H9 (cell line): ENCODE data around the gene ANO3. TPM values are rescaled to one million over a fixed set of nuclear protein-coding genes. Genes with fewer than 3 reads are reported as not detected.

Experiments
- DNase-seq: peaks from one replicate; pipeline ENCODE4 v3.0.0-alpha.2; 2017
- H2AFZ ChIP-seq: one replicate; pipeline ENCODE4 v1.6.1; 2013; ENCODE audit warnings: mild to moderate bottlenecking, low read length, control low read depth, moderate library complexity
- H2AK5ac ChIP-seq: 2 replicates; pipeline ENCODE4 v1.6.1; 2013; ENCODE audit warnings: low read length, control low read depth, mixed read lengths; ENCODE audit not compliant: insufficient read length
- H2BK120ac ChIP-seq: one replicate; pipeline ENCODE4 v1.6.1; 2013; ENCODE audit warnings: low read depth, mild to moderate bottlenecking, low read length, control low read depth, inconsistent platforms; ENCODE audit not compliant: poor library complexity, severe bottlenecking
- H2BK12ac ChIP-seq: 2 replicates; pipeline ENCODE4 v1.6.1; 2013; ENCODE audit warnings: low read length, control low read depth, mixed read lengths, low read depth; ENCODE audit not compliant: insufficient read length
- H2BK15ac ChIP-seq: 2 replicates; pipeline ENCODE4 v1.6.1; 2013; ENCODE audit warnings: low read depth, low read length, control low read depth
- H2BK20ac ChIP-seq: one replicate; pipeline ENCODE4 v1.6.1; 2013; ENCODE audit warnings: low read depth, mild to moderate bottlenecking, low read length, control low read depth, inconsistent platforms; ENCODE audit not compliant: poor library complexity, severe bottlenecking
- H2BK5ac ChIP-seq: 2 replicates; pipeline ENCODE4 v1.6.1; 2013; ENCODE audit warnings: low read length, control low read depth, mixed read lengths; ENCODE audit not compliant: insufficient read length
- H3K14ac ChIP-seq: 2 replicates; pipeline ENCODE4 v1.6.1; 2013; ENCODE audit warnings: low read length, control low read depth; ENCODE audit not compliant: insufficient read depth
- H3K18ac ChIP-seq: 2 replicates; pipeline ENCODE4 v1.6.1; 2013; ENCODE audit warnings: low read depth, mild to moderate bottlenecking, mixed read lengths, low read length, control low read depth; ENCODE audit not compliant: insufficient read length
- H3K23ac ChIP-seq: 2 replicates; pipeline ENCODE4 v1.6.1; 2013; ENCODE audit warnings: low read length, control low read depth, mixed read lengths, low read depth; ENCODE audit not compliant: insufficient read length
- H3K23me2 ChIP-seq: 2 replicates; pipeline ENCODE4 v1.6.1; 2013; ENCODE audit warnings: low read depth, mild to moderate bottlenecking, mixed read lengths, low read length, control low read depth; ENCODE audit not compliant: insufficient read length, poor library complexity, severe bottlenecking
- H3K27ac ChIP-seq: 2 replicates; pipeline ENCODE4 v1.5.1; 2013; ENCODE audit warnings: low read length, control low read depth, mixed read lengths, low read depth; ENCODE audit not compliant: insufficient read length
- H3K27me3 ChIP-seq: 2 replicates; pipeline ENCODE4 v1.6.1; 2013; ENCODE audit warnings: low read length, control low read depth, inconsistent platforms; ENCODE audit not compliant: insufficient read depth
- H3K4ac ChIP-seq: 2 replicates; pipeline ENCODE4 v1.6.1; 2013; ENCODE audit warnings: low read depth, mild to moderate bottlenecking, control low read depth, inconsistent platforms, low read length, moderate library complexity
- H3K4me1 ChIP-seq: 2 replicates; pipeline ENCODE4 v1.6.1; 2013; ENCODE audit warnings: low read length, control low read depth, inconsistent platforms; ENCODE audit not compliant: insufficient read depth
- H3K4me2 ChIP-seq: 2 replicates; pipeline ENCODE4 v1.6.1; 2013; ENCODE audit warnings: low read length, control low read depth, mixed read lengths; ENCODE audit not compliant: insufficient read length, insufficient read depth
- H3K56ac ChIP-seq: 2 replicates; pipeline ENCODE4 v1.6.1; 2013; ENCODE audit warnings: low read depth, mild to moderate bottlenecking, mixed read lengths, low read length, control low read depth; ENCODE audit not compliant: insufficient read length
- H3K79me1 ChIP-seq: 2 replicates; pipeline ENCODE4 v1.6.1; 2013; ENCODE audit warnings: low read depth, mild to moderate bottlenecking, moderate library complexity, low read length, control low read depth, inconsistent platforms; ENCODE audit not compliant: insufficient read depth, poor library complexity, severe bottlenecking
- H3K79me2 ChIP-seq: 2 replicates; pipeline ENCODE4 v1.6.1; 2013; ENCODE audit warnings: low read length, control low read depth, inconsistent platforms; ENCODE audit not compliant: insufficient read depth
- H3K9ac ChIP-seq: 2 replicates; pipeline ENCODE4 v1.6.1; 2013; ENCODE audit warnings: low read length, control low read depth, mixed read lengths; ENCODE audit not compliant: insufficient read length; ENCODE audit errors: extremely low read depth
- H3K9me3 ChIP-seq: one replicate; pipeline ENCODE4 v1.6.1; 2013; ENCODE audit warnings: low read depth, low read length, inconsistent platforms; ENCODE audit not compliant: control insufficient read depth
- H3T11ph ChIP-seq: one replicate; pipeline ENCODE4 v1.6.1; 2013; ENCODE audit warnings: mild to moderate bottlenecking, low read length, control low read depth, inconsistent platforms
- H4K20me1 ChIP-seq: one replicate; pipeline ENCODE4 v1.6.1; 2013; ENCODE audit not compliant: control insufficient read depth, insufficient read length, insufficient read depth
- H4K5ac ChIP-seq: 2 replicates; pipeline ENCODE4 v1.6.1; 2013; ENCODE audit warnings: low read depth, mild to moderate bottlenecking, mixed read lengths, low read length, control low read depth; ENCODE audit not compliant: insufficient read length
- H4K8ac ChIP-seq: replicated peaks from 2 replicates; pipeline ENCODE4 v1.6.1; 2013; ENCODE audit warnings: low read length, control low read depth, mixed read lengths, low read depth; ENCODE audit not compliant: insufficient read length
- H4K91ac ChIP-seq: 2 replicates; pipeline ENCODE4 v1.6.1; 2013; ENCODE audit warnings: low read depth, mild to moderate bottlenecking, moderate library complexity, mixed read lengths, low read length, control low read depth; ENCODE audit not compliant: insufficient read length
- H3K27ac Mint-ChIP-seq, 3 experiments: 2 replicates in 2 of 3; 3 replicates in 1 of 3; pipeline ENCODE4 v1.8.0; 2020 to 2021; ENCODE audit warnings: mixed read lengths in 3 of 3, mild to moderate bottlenecking in 1 of 3, moderate library complexity in 1 of 3
- H3K27me3 Mint-ChIP-seq: 2 replicates; pipeline ENCODE4 v1.8.0; 2021; ENCODE audit warnings: low read depth, mild to moderate bottlenecking, moderate library complexity, mixed read lengths
- H3K36me3 Mint-ChIP-seq, 3 experiments: 2 replicates in 2 of 3; 3 replicates in 1 of 3; pipeline ENCODE4 v1.8.0; 2020 to 2021; ENCODE audit warnings: low read depth in 3 of 3, mixed read lengths in 3 of 3; ENCODE audit not compliant: insufficient read depth in 1 of 3
- H3K4me1 Mint-ChIP-seq, 2 experiments: 2 replicates each; pipeline ENCODE4 v1.8.0; 2020; ENCODE audit warnings: mixed read lengths in 2 of 2
- H3K4me3 Mint-ChIP-seq, 2 experiments: 2 replicates in 1 of 2; 3 replicates in 1 of 2; pipeline ENCODE4 v1.8.0; 2020 to 2021; ENCODE audit warnings: mild to moderate bottlenecking in 2 of 2, mixed read lengths in 2 of 2, moderate library complexity in 1 of 2
- H3K9me3 Mint-ChIP-seq, 2 experiments: 2 replicates in 1 of 2; 3 replicates in 1 of 2; pipeline ENCODE4 v1.8.0; 2020; ENCODE audit warnings: mild to moderate bottlenecking in 2 of 2, mixed read lengths in 2 of 2, moderate library complexity in 1 of 2
- CTCF ChIP-seq: fragments of 200-600 bp; sonication (generic); conservative IDR thresholded peaks from 3 replicates; pipeline ENCODE4 v1.8.0; 2021; ENCODE audit warnings: antibody characterized with exemption, mild to moderate bottlenecking
- WGBS: extraction: QIAGEN DNeasy Blood & Tissue Kit; methylation state at CpG from one replicate; pipeline ENCODE4 v1.1.7; 2013; ENCODE audit warnings: missing lambda C conversion rate, low lambda C conversion rate, mixed read lengths; ENCODE audit not compliant: insufficient read length; ENCODE audit errors: extremely low coverage; 5-methylcytosine and 5-hydroxymethylcytosine counted together
- total RNA-seq: library from RNA; stranded (reverse); gene quantifications from 2 replicates; pipeline ENCODE4 v1.2.1, GENCODE V29; 2021

The ANO3 gene
- total RNA-seq, 1 experiment from 2014 or later = not detected

- no peaks in the 10 kb centered on the region for H3K79me2 ChIP-seq
- H2BK15ac ChIP-seq = no peak overlapping the region
- no peak overlapping the region for H4K91ac ChIP-seq
- H3K9ac ChIP-seq = no peak overlapping the region
- no peak overlapping the region for H3K56ac ChIP-seq
- no peaks in the 10 kb centered on the region; a peak in 1 of 7 replicates for H3K36me3 Mint-ChIP-seq
- no peak overlapping the region for H3K27ac ChIP-seq
- no peaks in the 10 kb centered on the region for H3K27me3 ChIP-seq
- no peaks in the 10 kb centered on the region for H3K27me3 Mint-ChIP-seq
- no peak for TF ChIP-seq CTCF
- no peak overlapping the region for H3K4ac ChIP-seq
- H2BK20ac ChIP-seq = no peak overlapping the region
- H3K4me2 ChIP-seq = no peak overlapping the region
- WGBS = no CpG with 5 or more reads among the region's 4 CpGs
- no peak overlapping the region for H2AK5ac ChIP-seq
- H3K27ac Mint-ChIP-seq = no peak overlapping the region
- H3T11ph ChIP-seq = no peak overlapping the region
- H2BK12ac ChIP-seq = no peak overlapping the region
- no peak for DNase-seq
- no peak overlapping the region for H2BK120ac ChIP-seq
- H3K4me1 ChIP-seq = no peaks in the 10 kb centered on the region
- H3K9me3 Mint-ChIP-seq = no peaks in the 10 kb centered on the region
- no peaks in the 10 kb centered on the region for H4K20me1 ChIP-seq
- H3K18ac ChIP-seq = no peak overlapping the region
- no peak overlapping the region for H4K5ac ChIP-seq
- no peak overlapping the region for H2AFZ ChIP-seq
- no peaks in the 10 kb centered on the region for H3K79me1 ChIP-seq
- no peaks in the 10 kb centered on the region for H3K23me2 ChIP-seq
- H3K14ac ChIP-seq = no peak overlapping the region
- H3K9me3 ChIP-seq = no peaks in the 10 kb centered on the region
- H3K23ac ChIP-seq = no peak overlapping the region
- no peak overlapping the region for H3K4me3 Mint-ChIP-seq
- no peak overlapping the region for H4K8ac ChIP-seq
- H3K4me1 Mint-ChIP-seq = peaks cover under 1 to 2% of the 10 kb centered on the region in 2 experiments; a peak in 2 of 4 replicates
- H2BK5ac ChIP-seq = no peak overlapping the region
Observed at GRCh38 chr11:26558190-26558589, 226.3 kb downstream of the ANO3 start.
